Measurements from ENCODE around the gene AP2B1. TPM values are rescaled to one million over a fixed set of nuclear protein-coding genes. Genes with fewer than 3 reads are reported as not detected.

Gene AP2B1
- polyA plus RNA-seq, 1 of the 3 experiments (the other 2 are of a cell fraction): 97.8 TPM

GRCh38 chr17:35731239-35731916 lies 144.3 kb downstream of the AP2B1 start, which contains the start of gene RASL10B:
Gene RASL10B, plus strand, starts transcription at chr17:35731639. Its CDS starts 3,546 bp downstream, at chr17:35735185.
- no peak within 1 kb of the TSS for H2AFZ ChIP-seq (ENCODE audit: low read depth)

More at GRCh38 chr17:35731239-35731916, 144.3 kb downstream of the AP2B1 start, which contains the start of gene RASL10B:
- Histone ChIP-seq H3K4me3 (ENCODE audit: low read depth in 2 of 2, low read length in 1 of 2) (peak within 1 kb of the TSS; percentile 63 to 65), H3F3A (replicated peaks; ENCODE audit: insufficient read depth) (peaks cover 6% of the 10 kb centered on the region), H3K4me1 (ENCODE audit: control insufficient read depth in 1 of 2, insufficient read depth in 2 of 2, low read depth in 1 of 2, low read length in 1 of 2) (peaks cover 13 to 20% of the 10 kb centered on the region in 2 experiments; a peak in 3 of 4 replicates), H3K36me3 (replicated peaks in 1 of 2; ENCODE audit: control insufficient read depth in 1 of 2, insufficient read depth in 2 of 2, low read length in 1 of 2) (peaks cover 0 to 4% of the 10 kb centered on the region in 2 experiments), H3K4me2 (peak within 1 kb of the TSS; percentile 81), H3K27ac (ENCODE audit: low read depth in 2 of 2, low read length in 1 of 2) (peak within 1 kb of the TSS in 1 of 2 experiments; percentile 9; a peak in 1 of 4 replicates), H3K27me3 (ENCODE audit: insufficient read depth) (no peaks in the 10 kb centered on the region), H3K9ac (peak within 1 kb of the TSS; percentile 62), H3K9me3 (no peaks in the 10 kb centered on the region), H4K20me1 (ENCODE audit: insufficient read depth) (peaks cover 6% of the 10 kb centered on the region), H3K9me2 (no peaks in the 10 kb centered on the region), H3K79me2 (ENCODE audit: insufficient read depth) (no peaks in the 10 kb centered on the region)
- ChIA-PET CTCF (interaction anchor here (0.9 to 5.2 kb wide), 8 partner anchors 13 to 118 kb away, joined by 3 to 53 read pairs (median 4); no protein-coding TSS in a partner anchor), POLR2A (interaction anchor here (0.7 kb wide), 1 partner anchor 153 kb away, joined by 3 read pairs; the partner anchor contains the start of gene PEX12)
- TF ChIP-seq RCOR1 (IDR thresholded peaks at IDR 0.05; ENCODE audit: low read length) (no peak), FOXJ3 (CRISPR knock-in tag; IDR thresholded peaks at IDR 0.05) (no peak), RFX5 (IDR thresholded peaks at IDR 0.05; ENCODE audit: low read length) (no peak), NFIC (IDR thresholded peaks at IDR 0.05; ENCODE audit: borderline replicate concordance) (no peak), PBX3 (IDR thresholded peaks at IDR 0.05) (peak; percentile 16; the same call in 1 of the 2 replicates), TEAD4 (IDR thresholded peaks at IDR 0.05; ENCODE audit: borderline replicate concordance, insufficient read depth) (0 out of 2 replicates have a peak, but pooled peaks have one; percentile 34), SMC3 (IDR thresholded peaks at IDR 0.05; ENCODE audit: low read depth, low read length) (no peak), EP300 (IDR thresholded peaks at IDR 0.05; ENCODE audit: borderline replicate concordance in 1 of 2, low read depth in 1 of 2, low read length in 1 of 2) (no peak)
- TF ChIP-seq, protein P1, sequence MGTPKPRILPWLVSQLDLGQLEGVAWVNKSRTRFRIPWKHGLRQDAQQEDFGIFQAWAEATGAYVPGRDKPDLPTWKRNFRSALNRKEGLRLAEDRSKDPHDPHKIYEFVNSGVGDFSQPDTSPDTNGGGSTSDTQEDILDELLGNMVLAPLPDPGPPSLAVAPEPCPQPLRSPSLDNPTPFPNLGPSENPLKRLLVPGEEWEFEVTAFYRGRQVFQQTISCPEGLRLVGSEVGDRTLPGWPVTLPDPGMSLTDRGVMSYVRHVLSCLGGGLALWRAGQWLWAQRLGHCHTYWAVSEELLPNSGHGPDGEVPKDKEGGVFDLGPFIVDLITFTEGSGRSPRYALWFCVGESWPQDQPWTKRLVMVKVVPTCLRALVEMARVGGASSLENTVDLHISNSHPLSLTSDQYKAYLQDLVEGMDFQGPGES (IDR thresholded peaks at IDR 0.05; ENCODE audit: low read depth, low read length): no peak
- TF ChIP-seq, protein P2, sequence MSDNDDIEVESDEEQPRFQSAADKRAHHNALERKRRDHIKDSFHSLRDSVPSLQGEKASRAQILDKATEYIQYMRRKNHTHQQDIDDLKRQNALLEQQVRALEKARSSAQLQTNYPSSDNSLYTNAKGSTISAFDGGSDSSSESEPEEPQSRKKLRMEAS (IDR thresholded peaks at IDR 0.05; ENCODE audit: low read depth): peak; percentile 68
- TF ChIP-seq, protein P3, sequence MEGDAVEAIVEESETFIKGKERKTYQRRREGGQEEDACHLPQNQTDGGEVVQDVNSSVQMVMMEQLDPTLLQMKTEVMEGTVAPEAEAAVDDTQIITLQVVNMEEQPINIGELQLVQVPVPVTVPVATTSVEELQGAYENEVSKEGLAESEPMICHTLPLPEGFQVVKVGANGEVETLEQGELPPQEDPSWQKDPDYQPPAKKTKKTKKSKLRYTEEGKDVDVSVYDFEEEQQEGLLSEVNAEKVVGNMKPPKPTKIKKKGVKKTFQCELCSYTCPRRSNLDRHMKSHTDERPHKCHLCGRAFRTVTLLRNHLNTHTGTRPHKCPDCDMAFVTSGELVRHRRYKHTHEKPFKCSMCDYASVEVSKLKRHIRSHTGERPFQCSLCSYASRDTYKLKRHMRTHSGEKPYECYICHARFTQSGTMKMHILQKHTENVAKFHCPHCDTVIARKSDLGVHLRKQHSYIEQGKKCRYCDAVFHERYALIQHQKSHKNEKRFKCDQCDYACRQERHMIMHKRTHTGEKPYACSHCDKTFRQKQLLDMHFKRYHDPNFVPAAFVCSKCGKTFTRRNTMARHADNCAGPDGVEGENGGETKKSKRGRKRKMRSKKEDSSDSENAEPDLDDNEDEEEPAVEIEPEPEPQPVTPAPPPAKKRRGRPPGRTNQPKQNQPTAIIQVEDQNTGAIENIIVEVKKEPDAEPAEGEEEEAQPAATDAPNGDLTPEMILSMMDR (IDR thresholded peaks at IDR 0.05): no peak
- WGBS (ENCODE audit: low lambda C conversion rate): 12% methylated on average over 26 of the region's 44 CpGs
- DNase-seq: peak; percentile 93
